RPMI7951 (cell line): ENCODE results near the gene TACC3. TPM values are rescaled to one million over a fixed set of nuclear protein-coding genes. Genes with fewer than 3 reads are reported as not detected.

Source experiments
- DNase-seq: peaks from one replicate; pipeline ENCODE4 v3.0.0-alpha.2; 2012; ENCODE audit warnings: low read depth
- total RNA-seq: library from RNA; depleted of rRNA; stranded (reverse); fragments of >200 nt; shearing (Covaris generic); gene quantifications from 2 replicates; pipeline ENCODE4 v1.2.3, GENCODE V29; 2014

Gene TACC3
- total RNA-seq, 1 experiment from 2014 or later, result 23.9 TPM

DNA sequence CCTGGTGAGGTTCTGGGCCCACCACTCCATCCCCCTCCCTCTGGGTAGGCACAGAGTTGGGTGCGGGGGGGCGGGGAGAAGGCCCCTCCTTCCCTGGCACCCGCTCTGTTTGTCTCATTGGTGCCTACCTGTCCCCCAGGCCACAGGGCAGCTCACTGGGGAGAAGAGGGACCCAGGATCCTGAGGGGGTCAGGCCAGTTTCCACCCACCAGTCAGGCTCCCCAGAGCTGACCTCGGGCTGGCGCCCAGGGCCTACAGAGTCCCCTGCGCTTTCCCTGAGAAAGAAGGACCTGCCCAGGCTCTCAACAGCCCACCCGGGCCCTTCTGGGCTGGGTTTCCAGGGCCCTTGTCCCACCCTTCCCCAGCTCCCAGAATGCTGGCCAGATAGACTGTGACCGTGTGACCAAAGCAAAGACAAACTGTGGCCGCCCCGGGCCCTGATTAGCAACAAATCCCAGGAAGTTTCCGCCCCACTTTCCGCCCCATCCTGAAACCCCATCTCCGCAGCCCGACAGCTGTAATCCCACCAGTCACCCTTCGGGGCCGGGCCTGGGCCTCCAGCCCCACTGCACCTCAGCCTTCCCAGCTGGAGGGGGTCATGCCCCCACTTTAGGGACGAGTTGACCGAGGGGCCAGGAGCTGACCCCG, 38.0 kb downstream of the TACC3 start:
- DNase-seq, result no peak

GRCh38 chr4:1759818-1760223, 38.5 kb downstream of the TACC3 start:
- no peak for DNase-seq

- DNase-seq, result no peak
Observed at GRCh38 chr4:1760521-1761071, 39.3 kb downstream of the TACC3 start.

GRCh38 chr4:1761130-1761689, 39.9 kb downstream of the TACC3 start:
- DNase-seq, result no peak

- DNase-seq, result no peak
Observed at GRCh38 chr4:1762264-1763010, 41.1 kb downstream of the TACC3 start.

DNA sequence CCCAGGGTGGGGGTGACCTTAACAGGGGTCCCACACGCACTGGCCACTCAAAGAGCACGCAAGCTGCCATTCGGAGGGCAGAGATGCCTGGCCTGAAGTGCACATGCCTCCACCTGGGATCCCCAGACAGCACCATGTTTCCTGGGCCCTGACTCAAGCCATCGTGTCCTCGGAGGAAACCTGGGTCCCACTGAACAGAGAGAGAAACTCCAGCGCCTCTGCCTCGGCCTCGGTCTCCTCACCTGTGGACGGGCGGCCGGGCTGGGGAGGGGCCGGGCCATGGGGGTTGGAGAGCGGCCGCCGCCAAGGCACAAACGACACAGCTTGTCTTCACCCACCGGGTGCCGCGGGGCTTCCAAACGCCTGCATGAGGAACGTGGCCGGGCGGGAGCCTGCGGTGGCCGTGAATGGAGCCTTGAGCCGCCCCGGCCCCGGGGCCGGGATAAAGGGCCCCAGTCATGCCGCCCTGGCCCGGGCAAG, 41.8 kb downstream of the TACC3 start:
- no peak for DNase-seq

DNA sequence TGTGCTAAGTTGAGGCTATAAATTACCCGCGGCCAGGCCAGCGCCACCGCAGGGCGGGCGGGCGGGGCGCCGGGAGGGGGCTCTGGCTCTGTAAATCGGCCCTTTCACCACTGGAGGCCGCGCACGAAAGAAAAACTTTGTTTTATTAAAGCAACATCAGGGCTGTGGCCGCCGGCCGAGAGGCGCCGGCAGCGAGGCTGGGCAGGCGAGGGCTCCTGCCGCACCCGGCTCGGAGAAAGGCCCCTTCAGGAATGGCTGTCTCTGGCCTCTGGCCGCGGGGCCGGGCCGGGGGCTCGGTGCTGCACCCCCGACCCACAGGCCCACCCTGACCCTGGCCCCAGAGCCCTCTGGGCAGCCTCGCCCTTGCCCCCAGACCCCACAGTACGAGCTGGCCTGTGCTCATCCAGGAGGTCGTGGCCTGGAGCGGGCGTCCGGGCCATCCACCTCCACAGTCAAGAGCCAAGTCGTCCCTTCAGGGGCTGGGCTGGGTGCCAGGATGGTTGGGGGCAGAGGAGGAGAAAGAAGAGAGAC, 42.3 kb downstream of the TACC3 start:
- DNase-seq, result peak; percentile 46

GRCh38 chr4:1764670-1765069, 43.3 kb downstream of the TACC3 start:
- DNase-seq, result no peak

- no peak for DNase-seq
Observed at GRCh38 chr4:1765409-1766072, 44.2 kb downstream of the TACC3 start.

- peak; percentile 20 for DNase-seq
Observed at GRCh38 chr4:1766106-1767060, 45.1 kb downstream of the TACC3 start.

GRCh38 chr4:1767061-1767769, 45.9 kb downstream of the TACC3 start:
- DNase-seq, result no peak

GRCh38 chr4:1767770-1768366, 46.5 kb downstream of the TACC3 start:
- no peak for DNase-seq

DNA sequence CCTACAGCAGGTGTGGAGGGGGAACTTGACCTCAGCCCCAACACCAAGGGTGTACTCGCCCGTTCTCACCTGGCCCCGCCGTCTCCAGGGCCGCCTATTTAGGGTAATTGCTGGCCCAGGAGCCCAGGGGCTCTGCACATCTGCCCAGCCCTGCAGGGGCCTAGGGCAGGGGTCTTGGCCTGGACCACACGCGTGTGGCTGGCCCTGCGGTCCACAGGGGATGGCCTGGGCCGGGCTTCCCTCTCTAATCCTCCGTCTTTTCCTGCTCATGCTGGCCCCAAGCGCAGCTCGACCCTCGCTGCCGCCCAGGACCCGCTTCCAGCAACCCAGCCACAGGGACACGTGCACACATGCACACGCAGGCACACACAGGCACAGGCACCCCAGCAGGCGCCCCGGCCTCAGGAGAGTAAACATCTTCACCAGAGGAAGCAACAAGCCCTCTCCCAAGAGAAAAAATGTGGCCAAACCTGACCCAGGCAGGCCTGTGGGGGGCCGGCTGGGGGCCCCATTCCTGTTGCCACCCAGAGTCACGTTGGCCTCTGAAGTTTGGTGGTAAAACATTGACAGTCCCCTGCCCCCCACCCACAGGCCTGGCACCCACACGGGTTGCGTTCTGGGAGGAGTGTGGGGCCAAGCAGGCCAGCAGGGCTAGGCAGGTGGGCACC, 47.2 kb downstream of the TACC3 start:
- no peak for DNase-seq

GRCh38 chr4:1769692-1770091, 48.4 kb downstream of the TACC3 start:
- no peak for DNase-seq

DNA sequence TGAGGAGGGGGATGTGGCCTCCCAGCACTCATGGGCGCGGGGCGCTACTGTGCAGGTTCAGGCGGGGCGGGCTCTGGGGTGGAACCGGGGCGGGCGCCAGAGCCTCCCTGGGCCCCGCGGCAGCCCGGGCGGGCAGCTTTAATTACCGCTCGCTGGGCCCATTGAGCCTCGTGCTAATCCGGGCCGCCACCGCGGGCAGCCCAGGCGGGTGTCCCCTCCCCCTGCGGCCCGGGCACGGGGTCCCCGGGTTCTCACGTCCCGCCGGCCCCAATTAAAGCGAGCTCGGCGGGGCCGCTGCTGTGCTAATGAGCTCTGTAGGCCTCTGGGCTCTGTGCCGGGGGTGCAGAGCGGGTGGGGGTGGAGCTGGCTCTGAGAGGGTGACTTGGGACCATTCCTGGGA, 48.9 kb downstream of the TACC3 start:
- DNase-seq, result no peak

DNA sequence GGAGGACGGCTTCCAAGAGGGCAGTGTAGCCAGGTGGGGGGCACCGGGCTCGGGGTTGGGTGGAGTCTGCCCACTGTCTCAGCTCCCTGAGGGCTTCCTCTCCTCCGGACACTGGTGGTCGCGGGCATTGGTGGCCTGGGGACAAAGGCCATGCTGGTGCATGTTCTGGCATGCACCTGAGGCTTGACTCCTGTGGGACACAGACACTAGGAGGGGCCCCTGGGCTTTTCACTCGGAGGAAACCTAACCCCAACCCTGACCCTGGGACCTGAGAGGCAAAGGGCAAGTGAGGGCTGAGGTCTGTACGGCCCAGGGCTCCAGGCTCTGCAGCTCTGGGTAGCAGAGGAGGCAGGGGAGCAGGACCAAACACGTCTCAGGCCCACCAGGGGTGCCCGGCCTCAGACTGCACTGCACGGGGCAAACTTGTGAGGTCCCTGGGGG, 49.5 kb downstream of the TACC3 start:
- DNase-seq, result no peak

DNA sequence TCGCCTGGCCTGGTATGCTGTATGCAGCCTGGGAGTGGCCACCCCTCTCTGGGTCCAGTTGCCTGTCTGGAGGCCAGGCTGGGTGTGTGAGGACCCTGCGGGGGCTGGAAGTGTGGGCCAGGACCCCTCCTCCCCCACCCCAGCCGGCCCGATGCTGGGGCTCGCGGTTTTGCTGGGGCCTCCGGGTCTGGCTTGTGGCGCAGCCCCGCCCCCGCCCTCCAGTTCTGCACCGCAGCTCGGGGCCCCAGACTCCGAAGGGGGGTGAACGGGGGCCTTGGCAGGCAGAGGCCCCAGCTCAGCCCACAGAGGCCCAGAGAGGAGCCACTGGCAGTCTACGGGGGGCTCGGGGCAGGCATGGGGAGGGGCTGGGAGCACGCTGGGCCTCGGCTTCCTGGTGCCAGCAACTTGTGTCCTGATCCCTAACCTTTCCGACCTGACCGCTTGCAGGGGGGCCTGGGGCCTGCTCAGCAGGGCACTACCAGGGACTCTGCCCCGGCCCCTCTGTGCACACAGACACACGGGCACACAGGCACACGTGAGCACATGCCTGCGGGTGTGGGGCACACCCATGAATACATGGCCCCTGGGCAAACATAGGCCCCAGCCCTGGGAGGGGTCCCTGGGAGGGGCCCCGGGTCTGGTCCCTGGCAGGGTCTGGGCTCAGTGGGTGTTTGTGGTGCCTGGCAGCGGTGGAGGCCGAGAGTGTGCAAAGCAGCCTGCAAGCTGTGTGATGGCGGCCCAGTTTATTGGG, 50.4 kb downstream of the TACC3 start:
- no peak for DNase-seq

- no peak for DNase-seq
Observed at GRCh38 chr4:1772853-1773538, 51.7 kb downstream of the TACC3 start.
